Germinal center (tissue), 1 donor: ENCODE measurements around the gene C3orf52.
A peak's percentile ranks its signal among the peaks of the same experiment; 100 is the strongest.

Experiments
- DNase-seq: peaks from one replicate; pipeline ENCODE4 v3.0.0; 2012; ENCODE audit warnings: mixed read lengths, low spot score

C3orf52 gene

GRCh38 chr3:112119962-112120836, 34.0 kb downstream of the C3orf52 start:
- no peak for DNase-seq

GRCh38 chr3:112121577-112122547, 35.7 kb downstream of the C3orf52 start:
- DNase-seq, result no peak

GRCh38 chr3:112122870-112123269, 36.7 kb downstream of the C3orf52 start:
- DNase-seq, result no peak

- no peak for DNase-seq
Measured at GRCh38 chr3:112123548-112123947, 37.4 kb downstream of the C3orf52 start.

GRCh38 chr3:112124907-112125607, 38.9 kb downstream of the C3orf52 start:
- no peak for DNase-seq

GRCh38 chr3:112126511-112126911, 40.3 kb downstream of the C3orf52 start:
- DNase-seq, result no peak

- DNase-seq, result no peak
Measured at GRCh38 chr3:112127522-112128494, 41.6 kb downstream of the C3orf52 start.

- DNase-seq, result peak; percentile 51
Measured at GRCh38 chr3:112128843-112129727, 42.9 kb downstream of the C3orf52 start.

- DNase-seq, result no peak
Measured at GRCh38 chr3:112129925-112130637, 43.9 kb downstream of the C3orf52 start.

- DNase-seq, result no peak
Measured at GRCh38 chr3:112130638-112130993, 44.4 kb downstream of the C3orf52 start.

GRCh38 chr3:112131111-112131510, 44.9 kb downstream of the C3orf52 start:
- DNase-seq, result no peak

- no peak for DNase-seq
Measured at GRCh38 chr3:112132088-112132487, 45.9 kb downstream of the C3orf52 start.

GRCh38 chr3:112132554-112132953, 46.4 kb downstream of the C3orf52 start:
- DNase-seq, result no peak

- DNase-seq, result peak; percentile 58
Measured at GRCh38 chr3:112132975-112133448, 46.8 kb downstream of the C3orf52 start, which contains the start of gene GCSAM. GCSAM (minus strand) TSS chr3:112133248; CDS start chr3:112133120, 128 bp downstream.

- no peak for DNase-seq
Measured at GRCh38 chr3:112133626-112134334, 47.6 kb downstream of the C3orf52 start.

- no peak for DNase-seq
Measured at GRCh38 chr3:112134335-112135124, 48.3 kb downstream of the C3orf52 start.

GRCh38 chr3:112136046-112136445, 49.9 kb downstream of the C3orf52 start:
- DNase-seq, result no peak
